ENCODE data around the gene GP1BA. TPM values are rescaled to one million over a fixed set of nuclear protein-coding genes. Genes with fewer than 3 reads are reported as not detected.

The GP1BA gene
- polyA plus RNA-seq, 1 donor (not counting 4 experiments of a cell fraction or from before 2014, with no cell fraction given) = not detected

- Histone ChIP-seq H2AFZ (ENCODE audit: control insufficient read depth, low read length) (no peak overlapping the region), H4K20me1 (ENCODE audit: control insufficient read depth, extremely low read depth, insufficient read depth, low read length) (peaks cover 15% of the 10 kb centered on the region)
These were observed 15.5 kb downstream of the GP1BA start for GRCh38 chr17:4947411-4948165.

GRCh38 chr17:4948166-4948930 is 16.3 kb downstream of the GP1BA start, which contains the start of gene PFN1:
PFN1 (minus strand) TSS chr17:4948530; CDS start chr17:4948394, 136 bp downstream.
- peaks cover 17 to 24% of the 10 kb centered on the region in 2 experiments for H3K36me3 ChIP-seq (ENCODE audit: control insufficient read depth in 2 of 2, extremely low read depth in 1 of 2, insufficient read depth in 2 of 2, low read length in 2 of 2)
- H3K79me2 ChIP-seq (ENCODE audit: control insufficient read depth, insufficient read depth, low read length) = peaks cover 33% of the 10 kb centered on the region
- peak within 1 kb of the TSS; percentile 51 for H2AFZ ChIP-seq (ENCODE audit: control insufficient read depth, low read length)
- H3K27me3 ChIP-seq (ENCODE audit: control insufficient read depth, extremely low read depth, insufficient read depth, low read length) = no peaks in the 10 kb centered on the region
- H3K4me3 ChIP-seq (ENCODE audit: control insufficient read depth in 2 of 3, extremely low read depth in 1 of 3, insufficient read depth in 2 of 3, low read depth in 1 of 3, low read length in 3 of 3) = peak within 1 kb of the TSS; percentile 96 to 99 (median 97)
- dilution Hi-C loops (cut with MboI; ENCODE audit: extremely low pct_ligation_motif_present, low sequenced_read_pairs) = loop anchor here (10.0 kb wide), 1 partner anchor 56 kb away; no protein-coding TSS in a partner anchor
- TF ChIP-seq CTCF (optimal IDR thresholded peaks at IDR 0.05 in 1 of 3, IDR thresholded peaks at IDR 0.05 in 1 of 3, conservative IDR thresholded peaks at IDR 0.05 in 1 of 3; ENCODE audit: extremely low read depth in 1 of 3, insufficient read depth in 2 of 3, low read length in 3 of 3) = no peak
- H3K4me1 ChIP-seq (ENCODE audit: control insufficient read depth, extremely low read depth, insufficient read depth, low read length) = peaks cover 39% of the 10 kb centered on the region
- peaks cover 1% of the 10 kb centered on the region for H3K9me1 ChIP-seq (ENCODE audit: control insufficient read depth, extremely low read depth, insufficient read depth, low read length)
- H3K27ac ChIP-seq (ENCODE audit: control insufficient read depth, insufficient read depth, low read length) = peak within 1 kb of the TSS; percentile 98
- H3K9me3 ChIP-seq (ENCODE audit: control insufficient read depth, low read depth, low read length) = no peaks in the 10 kb centered on the region
- DNase-seq (ENCODE audit: low read depth, low spot score) (no peak), FAIRE-seq (no peak)
- peaks cover 15% of the 10 kb centered on the region for H4K20me1 ChIP-seq (ENCODE audit: control insufficient read depth, extremely low read depth, insufficient read depth, low read length)
- H3K9ac ChIP-seq (ENCODE audit: control insufficient read depth, extremely low read depth, insufficient read depth, low read length) = peak within 1 kb of the TSS; percentile 94
- peak within 1 kb of the TSS; percentile 89 for H3K4me2 ChIP-seq (ENCODE audit: control insufficient read depth, extremely low read depth, insufficient read depth, low read depth, low read length)

More at GRCh38 chr17:4947411-4948165, 15.5 kb downstream of the GP1BA start:
- H3K9ac ChIP-seq (ENCODE audit: control insufficient read depth, extremely low read depth, insufficient read depth, low read length) = peak overlapping the region; percentile 94
- DNase-seq (ENCODE audit: low read depth, low spot score) (no peak), FAIRE-seq (no peak)
- no peaks in the 10 kb centered on the region for H3K27me3 ChIP-seq (ENCODE audit: control insufficient read depth, extremely low read depth, insufficient read depth, low read length)
- TF ChIP-seq CTCF (optimal IDR thresholded peaks at IDR 0.05 in 1 of 3, IDR thresholded peaks at IDR 0.05 in 1 of 3, conservative IDR thresholded peaks at IDR 0.05 in 1 of 3; ENCODE audit: extremely low read depth in 1 of 3, insufficient read depth in 2 of 3, low read length in 3 of 3) (no peak), EZH2 (IDR thresholded peaks at IDR 0.05; ENCODE audit: low read length) (no peak)
- no peaks in the 10 kb centered on the region for H3K9me3 ChIP-seq (ENCODE audit: control insufficient read depth, low read depth, low read length)
- peaks cover 23 to 31% of the 10 kb centered on the region in 2 experiments for H3K36me3 ChIP-seq (ENCODE audit: control insufficient read depth in 2 of 2, extremely low read depth in 1 of 2, insufficient read depth in 2 of 2, low read length in 2 of 2)
- peak overlapping the region; percentile 96 to 99 (median 97) for H3K4me3 ChIP-seq (ENCODE audit: control insufficient read depth in 2 of 3, extremely low read depth in 1 of 3, insufficient read depth in 2 of 3, low read depth in 1 of 3, low read length in 3 of 3)
- dilution Hi-C loops (cut with MboI; ENCODE audit: extremely low pct_ligation_motif_present, low sequenced_read_pairs) = loop anchor here (10.0 kb wide), 1 partner anchor 57 kb away; no protein-coding TSS in a partner anchor
- H3K4me1 ChIP-seq (ENCODE audit: control insufficient read depth, extremely low read depth, insufficient read depth, low read length) = peaks cover 34% of the 10 kb centered on the region
- peak overlapping the region; percentile 100 for H3K4me2 ChIP-seq (ENCODE audit: control insufficient read depth, extremely low read depth, insufficient read depth, low read depth, low read length)
- peaks cover 40% of the 10 kb centered on the region for H3K79me2 ChIP-seq (ENCODE audit: control insufficient read depth, insufficient read depth, low read length)
- H3K9me1 ChIP-seq (ENCODE audit: control insufficient read depth, extremely low read depth, insufficient read depth, low read length) = no peaks in the 10 kb centered on the region
- H3K27ac ChIP-seq (ENCODE audit: control insufficient read depth, insufficient read depth, low read length) = peak overlapping the region; percentile 89
